VCaP (cell line): ENCODE results near the gene INA.

Experiments used
- H3K27ac ChIP-seq: fragments of 450-650 bp; 2 replicates; pipeline ENCODE4 v1.5.1; 2017
- CTCF ChIP-seq: fragments of 450-650 bp; conservative IDR thresholded peaks from 2 replicates; pipeline ENCODE4 v1.5.1; 2017; ENCODE audit warnings: mild to moderate bottlenecking, moderate library complexity

The INA gene

GRCh38 chr10:103284170-103284569 lies 7.2 kb downstream of the INA start:
- no peak overlapping the region for H3K27ac ChIP-seq
- no peak for TF ChIP-seq CTCF

- no peak for TF ChIP-seq CTCF
- no peak overlapping the region for H3K27ac ChIP-seq
These were observed 11.1 kb downstream of the INA start for GRCh38 chr10:103287992-103288391.

GRCh38 chr10:103291588-103291987 lies 14.7 kb downstream of the INA start:
- no peak for TF ChIP-seq CTCF
- H3K27ac ChIP-seq: no peak overlapping the region

GRCh38 chr10:103295374-103296015 lies 18.6 kb downstream of the INA start:
- H3K27ac ChIP-seq: no peak overlapping the region
- TF ChIP-seq CTCF: no peak

GRCh38 chr10:103307594-103307993 lies 30.7 kb downstream of the INA start:
- no peak overlapping the region for H3K27ac ChIP-seq
- no peak for TF ChIP-seq CTCF

GRCh38 chr10:103310197-103310596 lies 33.3 kb downstream of the INA start:
- no peak for TF ChIP-seq CTCF
- no peak overlapping the region for H3K27ac ChIP-seq

- no peak overlapping the region for H3K27ac ChIP-seq
- no peak for TF ChIP-seq CTCF
These were observed 39.1 kb downstream of the INA start for GRCh38 chr10:103316087-103316486.

- no peak overlapping the region for H3K27ac ChIP-seq
- TF ChIP-seq CTCF: no peak
These were observed 51.0 kb downstream of the INA start for GRCh38 chr10:103327906-103328305.
